Stomach (tissue), 9 donors: ENCODE measurements around the gene PSME4. TPM values are rescaled to one million over a fixed set of nuclear protein-coding genes. Genes with fewer than 3 reads are reported as not detected.

Experiments
- DNase-seq, 2 donors: peaks; one replicate each; pipeline versions ENCODE4 v3.0.0 to v3.0.0-alpha.2; 2013 to 2019
- H3K27ac ChIP-seq, 5 donors: fragments of 200-600 bp in 4 of 5; sonication (generic) in 4 of 5; one replicate each; pipeline ENCODE4 v1.5.1; 2013 to 2019; ENCODE audit warnings: mild to moderate bottlenecking in 1 of 5, moderate library complexity in 1 of 5
- H3K27me3 ChIP-seq, 3 donors: fragments of 200-600 bp; sonication (generic); one replicate each; pipeline ENCODE4 v1.5.1; 2017 to 2019; ENCODE audit warnings: mixed run types in 1 of 3
- H3K36me3 ChIP-seq, 4 donors: fragments of 200-600 bp; sonication (generic); 1 replicate in 3 of 4; 2 replicates in 1 of 4; pipeline ENCODE4 v1.5.1; 2016 to 2019
- H3K4me1 ChIP-seq, 4 donors: fragments of 200-600 bp; sonication (generic); one replicate each; pipeline ENCODE4 v1.5.1; 2016 to 2019
- H3K4me3 ChIP-seq, 4 donors: fragments of 200-600 bp; sonication (generic) in 3 of 4; one replicate each; pipeline ENCODE4 v1.5.1; 2016 to 2019; ENCODE audit warnings: mild to moderate bottlenecking in 1 of 4
- H3K9me3 ChIP-seq, 4 donors: fragments of 200-600 bp; sonication (generic); one replicate each; pipeline ENCODE4 v1.5.1; 2016 to 2019
- EP300 ChIP-seq: sonication (generic); formaldehyde crosslinking; IDR thresholded peaks from one replicate; pipeline ENCODE4 v1.6.1; 2017; ENCODE audit warnings: antibody characterized with exemption
- POLR2A ChIP-seq, 4 donors: fragments of 450-650 bp; IDR thresholded peaks; one replicate each; pipeline ENCODE4 v1.6.1; 2016; ENCODE audit warnings: antibody characterized with exemption in 4 of 4, control low read depth in 2 of 4, mild to moderate bottlenecking in 1 of 4, moderate library complexity in 1 of 4
- POLR2AphosphoS5 ChIP-seq, 3 donors: sonication (generic); formaldehyde crosslinking; IDR thresholded peaks; one replicate each; pipeline ENCODE4 v1.6.1; 2016; ENCODE audit warnings: antibody characterized with exemption in 3 of 3
- WGBS, 5 donors: extraction: QIAGEN DNeasy Blood & Tissue Kit in 3 of 5; methylation state at CpG; one replicate each; pipeline versions ENCODE4 v1.1.5 to v1.1.7; 2013 to 2018; 5-methylcytosine and 5-hydroxymethylcytosine counted together
- intact Hi-C: fragments of 100-400 bp; cut with DNase I; formaldehyde crosslinking; loops from one replicate; pipeline ENCODE4 v1.15.1; 2023; ENCODE audit warnings: low total_unique reads
- polyA plus RNA-seq, 3 donors: library from polyadenylated mRNA; stranded (reverse); fragments of 200-250 nt; gene quantifications; one replicate each; pipeline ENCODE4 v1.2.3, GENCODE V29; 2013
- total RNA-seq, 5 donors: library from RNA; depleted of rRNA; stranded (reverse); fragments of >200 nt; gene quantifications; one replicate each; pipeline versions ENCODE4 v1.1.0 to v1.2.3, GENCODE V29; 2014 to 2016
- TF ChIP-seq, protein P1 (sequence below), 7 experiments: fragments of 450-650 bp in 4 of 7; fragments of 200-600 bp in 3 of 7; sonication (generic) in 3 of 7; IDR thresholded peaks; one replicate each; pipeline ENCODE4 v1.5.1; 2016 to 2019; ENCODE audit warnings: antibody characterized with exemption in 7 of 7, control low read depth in 2 of 7, mild to moderate bottlenecking in 1 of 7
- donor health status: healthy with polysubstance abuse.
- donor health status: Bipolar disorder and iron deficiency.
- donor health status: healthy.

The PSME4 gene
- total and polyA plus RNA-seq, 8 donors, result 15.1 to 133 (median 30.9) TPM

DNA sequence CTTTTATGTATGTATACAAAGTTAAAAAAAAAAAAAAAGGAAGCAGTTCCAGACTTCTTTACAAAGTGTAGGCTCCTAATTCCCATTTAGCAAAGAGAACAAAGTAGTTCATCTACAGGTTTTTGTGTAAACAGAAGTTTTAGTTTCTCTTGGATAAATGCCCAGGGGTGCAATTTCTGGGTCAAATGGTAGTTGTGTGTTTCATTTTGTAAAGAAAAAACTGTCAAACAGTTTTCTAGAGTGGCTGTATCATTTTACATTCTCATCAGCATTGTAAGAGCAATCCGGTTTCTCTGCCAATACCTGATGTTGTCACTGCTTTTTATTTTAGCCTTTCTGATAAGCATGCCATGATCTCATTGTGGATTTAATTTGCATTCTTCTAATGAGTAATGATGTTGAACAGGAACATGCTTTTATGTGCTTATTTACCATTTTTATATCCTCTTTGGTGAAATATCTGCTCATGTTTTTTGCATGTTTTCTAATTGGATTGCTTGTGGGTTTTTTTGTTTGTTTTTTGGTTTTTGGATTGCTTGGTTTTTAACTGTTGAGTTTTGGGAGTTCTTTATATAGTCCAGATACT, 16.6 kb upstream of the PSME4 start:
- DNase-seq, result peak in 1 of 2 donors; percentile 74
- Histone ChIP-seq H3K4me3 (no peak overlapping the region), H3K36me3 (peaks cover 0 to 10% (median 2%) of the 10 kb centered on the region in 4 donors), H3K27ac (peak overlapping the region in 4 of 5 donors; percentile 48 to 64 (median 58)), H3K27me3 (no peaks in the 10 kb centered on the region), H3K4me1 (peaks cover 18 to 48% (median 34%) of the 10 kb centered on the region in 4 donors), H3K9me3 (no peaks in the 10 kb centered on the region)
- 3 to 24% (median 12%) methylated on average over 1 of the region's 1 CpG for WGBS, 5 donors
- intact Hi-C loops, result no loop called here
- TF ChIP-seq EP300 (no peak), POLR2A (IDR thresholded peaks at IDR 0.05) (no peak), POLR2AphosphoS5 (IDR thresholded peaks at IDR 0.05) (no peak)
- TF ChIP-seq, protein P1, sequence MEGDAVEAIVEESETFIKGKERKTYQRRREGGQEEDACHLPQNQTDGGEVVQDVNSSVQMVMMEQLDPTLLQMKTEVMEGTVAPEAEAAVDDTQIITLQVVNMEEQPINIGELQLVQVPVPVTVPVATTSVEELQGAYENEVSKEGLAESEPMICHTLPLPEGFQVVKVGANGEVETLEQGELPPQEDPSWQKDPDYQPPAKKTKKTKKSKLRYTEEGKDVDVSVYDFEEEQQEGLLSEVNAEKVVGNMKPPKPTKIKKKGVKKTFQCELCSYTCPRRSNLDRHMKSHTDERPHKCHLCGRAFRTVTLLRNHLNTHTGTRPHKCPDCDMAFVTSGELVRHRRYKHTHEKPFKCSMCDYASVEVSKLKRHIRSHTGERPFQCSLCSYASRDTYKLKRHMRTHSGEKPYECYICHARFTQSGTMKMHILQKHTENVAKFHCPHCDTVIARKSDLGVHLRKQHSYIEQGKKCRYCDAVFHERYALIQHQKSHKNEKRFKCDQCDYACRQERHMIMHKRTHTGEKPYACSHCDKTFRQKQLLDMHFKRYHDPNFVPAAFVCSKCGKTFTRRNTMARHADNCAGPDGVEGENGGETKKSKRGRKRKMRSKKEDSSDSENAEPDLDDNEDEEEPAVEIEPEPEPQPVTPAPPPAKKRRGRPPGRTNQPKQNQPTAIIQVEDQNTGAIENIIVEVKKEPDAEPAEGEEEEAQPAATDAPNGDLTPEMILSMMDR (IDR thresholded peaks at IDR 0.05), result no peak

DNA sequence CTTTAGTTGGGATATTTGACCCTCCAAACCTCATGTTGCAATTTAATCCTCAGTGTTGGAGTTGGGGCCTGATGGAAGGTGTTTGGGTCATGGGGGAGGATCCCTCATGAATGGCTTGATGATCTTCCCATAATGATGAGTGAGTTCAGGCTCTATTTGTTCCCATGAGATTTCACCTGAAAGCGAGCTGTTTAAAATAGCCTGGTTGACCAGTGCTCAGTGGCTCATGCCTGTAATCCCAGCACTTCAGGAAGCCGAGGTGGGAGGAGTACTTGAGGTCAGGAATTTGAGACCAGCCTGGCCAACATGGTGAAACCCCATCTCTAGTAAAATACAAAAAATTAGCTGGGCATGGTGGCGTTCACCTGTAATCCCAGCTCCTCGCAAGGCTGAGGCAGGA, 14.9 kb upstream of the PSME4 start:
- Histone ChIP-seq H3K27ac (peak overlapping the region in 1 of 5 donors; percentile 63), H3K36me3 (peaks cover 0 to 13% (median 6%) of the 10 kb centered on the region in 4 donors), H3K4me3 (no peak overlapping the region), H3K9me3 (no peaks in the 10 kb centered on the region), H3K27me3 (no peaks in the 10 kb centered on the region), H3K4me1 (peaks cover 18 to 53% (median 36%) of the 10 kb centered on the region in 4 donors)
- WGBS, 5 donors, result 84 to 95% (median 87%) methylated on average over 4 of the region's 4 CpGs
- TF ChIP-seq POLR2A (IDR thresholded peaks at IDR 0.05), result no peak
- no peak for TF ChIP-seq POLR2AphosphoS5 (IDR thresholded peaks at IDR 0.05)
- TF ChIP-seq, protein P1 (IDR thresholded peaks at IDR 0.05), result no peak
- no peak for TF ChIP-seq EP300
- no peak for DNase-seq
- intact Hi-C loops, result no loop called here

DNA sequence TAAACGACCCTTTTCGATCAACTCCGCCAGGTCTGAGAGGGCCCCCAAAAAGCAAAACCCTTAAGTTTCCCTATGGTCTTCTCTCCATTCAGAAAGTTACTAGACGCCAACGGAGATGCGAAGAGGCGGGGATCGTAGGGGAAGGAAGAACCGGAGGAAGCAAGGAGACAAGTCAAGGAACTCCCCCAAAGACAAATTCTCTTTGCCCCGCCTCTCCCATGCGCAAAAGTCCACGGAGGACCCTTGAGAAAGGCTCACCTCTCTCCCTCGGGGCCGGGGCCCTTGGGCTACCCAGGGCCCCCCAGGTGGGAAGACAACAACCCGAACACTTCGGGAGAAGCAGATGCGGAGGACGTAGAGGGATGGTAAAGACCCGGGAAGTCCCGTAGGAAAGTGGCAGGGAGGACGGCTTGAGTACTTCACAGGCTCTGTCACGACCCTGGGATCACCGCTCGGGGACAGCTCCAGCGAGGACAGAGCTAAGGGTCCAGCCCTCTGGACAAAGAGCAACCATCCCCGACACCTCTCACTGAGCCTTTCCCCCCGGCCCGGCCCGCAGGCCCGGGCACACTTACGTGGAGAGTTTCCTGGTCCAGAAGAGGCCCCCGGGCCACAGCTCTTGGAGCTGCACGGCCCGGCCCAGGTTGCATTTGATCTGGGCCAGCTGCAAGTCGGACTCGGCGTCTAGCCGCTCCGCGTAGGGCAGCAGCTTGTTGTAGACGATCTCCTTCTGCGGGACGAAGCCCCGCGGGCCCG, 647 bp downstream of the PSME4 start:
- intact Hi-C loops, result no loop called here
- Histone ChIP-seq H3K36me3 (peaks cover 0 to 14% (median 13%) of the 10 kb centered on the region in 4 donors), H3K4me1 (peaks cover 16 to 61% (median 40%) of the 10 kb centered on the region in 4 donors), H3K27ac (peak overlapping the region; percentile 95 to 99 (median 98)), H3K4me3 (peak overlapping the region; percentile 78 to 97 (median 94)), H3K27me3 (no peaks in the 10 kb centered on the region), H3K9me3 (no peaks in the 10 kb centered on the region)
- peak; percentile 45 to 71 for DNase-seq
- 0 to 1% (median 0%) methylated on average over 28 to 46 of the region's 46 CpGs for WGBS, 5 donors
- no peak for TF ChIP-seq POLR2AphosphoS5 (IDR thresholded peaks at IDR 0.05)
- TF ChIP-seq, protein P1 (IDR thresholded peaks at IDR 0.05), result no peak
- TF ChIP-seq EP300, result no peak
- no peak for TF ChIP-seq POLR2A (IDR thresholded peaks at IDR 0.05)

DNA sequence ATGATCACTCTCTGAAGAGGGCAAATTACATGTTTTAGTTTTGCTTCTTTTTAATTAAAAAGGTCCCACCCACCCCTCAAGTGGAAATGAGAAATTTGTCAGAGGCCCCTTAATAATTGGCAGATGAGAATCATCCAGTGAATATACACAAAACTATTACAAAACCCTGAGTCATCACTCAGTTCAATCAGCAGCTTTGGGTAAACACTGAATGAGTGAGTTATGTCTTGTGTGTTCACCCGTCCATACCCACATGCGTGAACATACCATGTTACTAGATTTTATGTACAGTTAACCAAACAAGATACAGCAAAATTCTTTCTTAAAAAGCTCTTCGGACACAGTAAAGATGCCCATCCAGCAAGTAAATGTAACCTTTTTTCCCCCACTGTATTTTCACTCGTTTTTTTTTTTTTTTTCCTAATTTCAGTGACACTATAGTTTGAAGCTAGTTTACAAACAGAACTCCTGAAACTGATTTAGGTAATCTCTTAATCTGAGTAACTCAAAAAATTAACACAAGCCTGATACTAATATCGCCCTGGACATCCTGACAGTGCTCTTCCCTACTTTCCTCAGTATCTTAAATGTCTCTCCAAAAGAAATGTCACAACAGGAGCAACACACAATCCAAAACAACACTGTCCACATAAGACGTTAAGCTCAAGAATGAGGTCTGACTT, 1.4 kb downstream of the PSME4 start:
- intact Hi-C loops, result no loop called here
- Histone ChIP-seq H3K36me3 (peaks cover 0 to 7% (median 6%) of the 10 kb centered on the region in 4 donors), H3K4me3 (peak overlapping the region; percentile 78 to 97 (median 94)), H3K9me3 (no peaks in the 10 kb centered on the region), H3K27ac (peak overlapping the region; percentile 95 to 99 (median 98)), H3K4me1 (peaks cover 22 to 68% (median 44%) of the 10 kb centered on the region in 4 donors), H3K27me3 (no peaks in the 10 kb centered on the region)
- peak; percentile 23 to 81 (median 73) for TF ChIP-seq POLR2AphosphoS5 (IDR thresholded peaks at IDR 0.05)
- TF ChIP-seq EP300, result no peak
- 1 to 3% (median 2%) methylated on average over 6 of the region's 6 CpGs for WGBS, 5 donors
- peak in 1 of 2 donors; percentile 62 for DNase-seq
